GM19328 (cell line): ENCODE results near the gene ZNF644.

Experiments
- ATAC-seq: cut with Tn5 transposase; IDR thresholded peaks from one replicate; pipeline ENCODE4 v1.9.1; 2021; ENCODE audit warnings: mild to moderate bottlenecking, moderate library complexity; ENCODE audit not compliant: unreplicated experiment

ZNF644 gene

GRCh38 chr1:90990779-90991178 lies 31.1 kb downstream of the ZNF644 start:
- ATAC-seq, result no peak

- no peak for ATAC-seq
Observed at GRCh38 chr1:90989990-90990389, 31.8 kb downstream of the ZNF644 start.

GRCh38 chr1:90989302-90989701 lies 32.5 kb downstream of the ZNF644 start:
- no peak for ATAC-seq

- no peak for ATAC-seq
Observed at GRCh38 chr1:90987841-90988240, 34.0 kb downstream of the ZNF644 start.

GRCh38 chr1:90986953-90987352 lies 34.9 kb downstream of the ZNF644 start:
- ATAC-seq, result no peak

- no peak for ATAC-seq
Observed at GRCh38 chr1:90977522-90977921, 44.3 kb downstream of the ZNF644 start.

- ATAC-seq, result no peak
Observed at GRCh38 chr1:90973897-90974798, 47.7 kb downstream of the ZNF644 start.

- ATAC-seq, result no peak
Observed at GRCh38 chr1:90970208-90970607, 51.6 kb downstream of the ZNF644 start.

- no peak for ATAC-seq
Observed at GRCh38 chr1:90969241-90969640, 52.6 kb downstream of the ZNF644 start.

- ATAC-seq, result no peak
Observed at GRCh38 chr1:90964444-90965035, 57.3 kb downstream of the ZNF644 start.

- no peak for ATAC-seq
Observed at GRCh38 chr1:90963651-90964050, 58.2 kb downstream of the ZNF644 start.

- ATAC-seq, result no peak
Observed at GRCh38 chr1:90963236-90963635, 58.6 kb downstream of the ZNF644 start.

GRCh38 chr1:90959352-90960206 lies 62.3 kb downstream of the ZNF644 start:
- ATAC-seq, result no peak

- ATAC-seq, result no peak
Observed at GRCh38 chr1:90957497-90957896, 64.3 kb downstream of the ZNF644 start.

- ATAC-seq, result no peak
Observed at GRCh38 chr1:90955769-90956168, 66.1 kb downstream of the ZNF644 start.

GRCh38 chr1:90952906-90953305 lies 68.9 kb downstream of the ZNF644 start:
- ATAC-seq, result no peak

GRCh38 chr1:90951009-90951408 lies 70.8 kb downstream of the ZNF644 start:
- no peak for ATAC-seq

- no peak for ATAC-seq
Observed at GRCh38 chr1:90948301-90948700, 73.5 kb downstream of the ZNF644 start.

GRCh38 chr1:90946630-90947029 lies 75.2 kb downstream of the ZNF644 start:
- no peak for ATAC-seq

- ATAC-seq, result no peak
Observed at GRCh38 chr1:90945287-90945686, 76.5 kb downstream of the ZNF644 start.

- ATAC-seq, result no peak
Observed at GRCh38 chr1:90943966-90944365, 77.9 kb downstream of the ZNF644 start.
